NCI-H1048 (cell line): ENCODE data around the gene PTPRN2.
"Not testable (repeated sequence)": the region's sequence is repeated elsewhere in the genome, so short reads cannot be mapped to it uniquely, and the experiment has no call there.

Experiments
- DNase-seq: peaks from one replicate; lab custom pipeline; 2025; lab: John Stamatoyannopoulos, UW

Gene PTPRN2

DNA sequence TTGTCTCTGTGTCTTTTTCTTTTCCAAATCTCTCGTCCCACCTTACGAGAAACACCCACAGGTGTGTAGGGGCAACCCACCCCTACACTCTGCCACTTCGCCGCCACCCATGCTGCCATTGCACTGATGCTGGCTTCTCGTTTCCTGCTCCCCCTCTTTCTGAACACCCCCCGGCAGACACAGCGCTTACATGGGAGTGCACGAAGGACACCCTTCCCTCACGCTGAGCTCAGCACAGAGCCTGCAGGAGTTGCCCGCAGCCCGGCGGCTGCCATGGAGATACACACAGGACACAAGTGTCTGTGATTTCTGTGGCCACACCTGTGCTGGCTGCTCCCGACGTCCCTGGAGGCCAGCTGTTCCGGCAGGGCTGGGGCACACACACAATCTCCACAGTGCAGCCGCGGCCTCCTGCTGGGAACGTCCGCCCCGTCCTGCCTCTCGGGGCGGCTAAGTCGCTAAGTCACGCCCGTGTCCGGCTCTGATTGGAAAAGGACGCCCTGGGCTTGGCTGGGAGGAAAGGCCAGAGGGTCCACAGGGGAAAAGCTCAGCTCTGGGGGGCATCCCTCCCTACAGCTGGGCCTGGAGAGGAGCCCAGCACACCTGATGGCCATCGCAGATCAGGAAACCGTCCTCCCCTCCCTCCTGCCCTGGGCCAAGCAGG, 349.8 kb downstream of the PTPRN2 start:
- no peak for DNase-seq

- DNase-seq = no peak
Measured at GRCh38 chr7:158236400-158236799, 351.2 kb downstream of the PTPRN2 start.

DNA sequence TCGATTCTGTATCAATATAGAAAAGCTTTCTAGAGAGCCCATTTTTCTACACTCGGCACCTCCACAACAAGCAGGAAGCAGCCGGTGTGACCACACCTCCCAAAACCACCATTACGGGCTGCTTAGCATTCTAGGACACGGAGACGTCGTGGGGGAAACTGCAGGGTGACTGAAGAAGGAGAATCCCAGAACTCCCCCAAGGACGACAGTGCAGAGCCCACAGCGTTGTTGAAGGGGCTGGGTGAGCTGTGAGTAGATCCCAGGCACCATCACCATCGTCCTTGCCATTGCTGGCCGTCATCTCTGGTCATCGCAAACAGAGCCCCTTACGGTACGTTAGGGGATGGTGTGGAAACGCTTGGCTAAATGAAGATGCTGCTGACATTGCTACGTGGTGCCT, 351.8 kb downstream of the PTPRN2 start:
- DNase-seq = no peak

- no peak for DNase-seq
Measured at GRCh38 chr7:158229945-158230344, 357.7 kb downstream of the PTPRN2 start.

GRCh38 chr7:158228986-158229385, 358.6 kb downstream of the PTPRN2 start:
- no peak for DNase-seq

DNA sequence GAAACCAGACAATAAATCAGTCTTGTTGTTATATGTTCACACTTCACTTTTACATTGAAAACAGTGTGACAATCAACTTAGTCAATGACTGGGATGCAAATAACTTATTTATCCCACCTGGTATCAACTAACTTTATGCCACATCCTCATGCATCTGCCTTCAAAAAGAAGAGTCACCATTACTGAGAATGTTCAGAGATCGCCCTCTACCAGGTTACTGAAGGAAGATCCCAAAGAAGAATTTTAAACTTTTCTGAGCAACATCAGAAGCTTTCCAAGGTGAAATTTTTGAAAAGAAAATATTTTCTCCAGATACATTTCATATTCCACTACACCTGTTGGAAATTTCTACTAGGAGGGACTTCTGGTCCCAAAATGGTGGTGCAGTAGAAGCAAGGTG, 359.5 kb downstream of the PTPRN2 start:
- no peak for DNase-seq

GRCh38 chr7:158227258-158227984, 360.2 kb downstream of the PTPRN2 start:
- DNase-seq = no peak

GRCh38 chr7:158216198-158216597, 371.4 kb downstream of the PTPRN2 start:
- DNase-seq = no peak

GRCh38 chr7:158209435-158209834, 378.2 kb downstream of the PTPRN2 start:
- no peak for DNase-seq

DNA sequence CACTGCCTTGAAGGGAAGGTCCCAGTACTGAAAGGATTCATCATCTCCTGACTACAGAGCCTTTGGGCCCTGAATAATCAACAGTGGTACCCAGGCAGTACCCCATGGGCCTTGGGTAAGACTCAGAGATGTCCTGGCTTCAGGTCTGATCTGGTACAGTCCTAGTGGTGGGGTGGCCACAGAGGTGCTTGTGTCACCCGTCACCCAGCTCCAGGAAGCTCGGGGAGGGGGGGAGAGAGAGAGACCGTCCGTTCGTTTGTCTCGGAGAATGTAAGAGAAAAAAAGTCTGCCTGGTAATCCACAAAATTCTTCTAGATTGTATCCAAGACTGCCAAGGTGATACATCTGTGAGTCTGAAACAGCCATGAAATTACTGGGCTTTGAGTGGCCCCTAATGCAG, 381.3 kb downstream of the PTPRN2 start:
- no peak for DNase-seq

- no peak for DNase-seq
Measured at GRCh38 chr7:158204453-158204852, 383.2 kb downstream of the PTPRN2 start.

DNA sequence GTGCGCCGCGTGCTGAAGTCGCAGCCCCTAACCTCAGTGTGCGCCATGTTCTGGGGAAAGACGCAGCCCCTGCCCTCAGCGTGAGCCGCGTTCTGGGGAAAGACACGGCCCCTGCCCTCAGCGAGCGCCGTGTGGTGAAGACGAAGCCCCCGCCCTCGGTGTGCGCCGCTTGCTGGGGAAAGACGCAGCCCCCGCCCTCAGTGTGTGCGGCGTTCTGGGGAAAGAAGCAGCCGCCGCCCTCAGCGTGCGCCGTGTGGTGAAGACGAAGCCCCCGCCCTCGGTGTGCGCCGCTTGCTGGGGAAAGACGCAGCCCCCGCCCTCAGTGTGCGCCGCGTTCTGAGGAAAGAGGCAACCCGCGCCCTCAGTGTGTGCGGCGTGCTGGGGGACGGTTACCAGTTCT, 383.7 kb downstream of the PTPRN2 start:
- not testable (repeated sequence) for DNase-seq

DNA sequence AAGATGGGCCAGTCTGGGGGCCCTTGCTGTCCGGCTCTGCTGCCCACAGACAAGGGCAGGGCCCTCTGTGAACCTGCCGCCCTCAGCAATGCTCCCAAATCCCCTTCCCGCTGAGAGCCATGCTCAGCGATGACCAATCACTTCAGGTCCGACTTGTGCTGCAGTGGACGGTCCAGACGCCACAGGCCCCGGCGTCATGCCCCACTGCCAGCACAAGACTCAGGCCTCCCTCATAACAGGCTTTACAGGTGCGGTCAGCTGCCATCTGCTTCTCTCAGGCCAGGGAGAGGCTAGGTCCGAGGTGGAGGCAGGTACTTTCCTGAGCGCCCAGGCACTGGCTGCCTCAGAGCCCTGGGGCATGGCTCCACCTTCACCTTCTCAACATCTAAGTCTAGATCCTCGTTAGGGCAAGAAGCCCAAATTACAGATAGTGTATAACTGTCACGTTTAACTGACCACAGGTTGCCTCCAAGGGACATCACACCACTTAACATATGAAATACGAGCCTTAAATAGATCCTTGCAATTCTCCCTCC, 393.2 kb downstream of the PTPRN2 start:
- no peak for DNase-seq

DNA sequence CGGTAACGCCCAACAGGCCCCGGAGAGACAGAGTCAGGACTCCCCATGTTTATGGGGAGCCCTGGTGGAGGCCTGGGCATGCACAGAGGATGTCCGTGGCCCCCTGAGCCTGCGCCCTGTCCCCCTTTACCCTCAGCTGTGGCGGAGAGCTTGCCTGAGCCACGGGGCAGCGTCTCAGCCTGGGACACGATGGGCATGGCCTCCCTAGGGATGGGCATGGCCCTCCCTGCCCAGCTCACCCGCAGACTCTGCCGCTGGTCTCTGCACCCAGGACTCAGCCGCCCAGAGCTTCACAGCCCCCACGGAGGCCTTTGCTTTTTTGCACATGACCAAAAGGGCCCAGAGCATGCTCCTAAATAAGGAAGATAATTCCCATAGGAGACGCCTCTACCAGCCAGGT, 394.2 kb downstream of the PTPRN2 start:
- DNase-seq = no peak

- no peak for DNase-seq
Measured at GRCh38 chr7:158192956-158193355, 394.7 kb downstream of the PTPRN2 start.

DNA sequence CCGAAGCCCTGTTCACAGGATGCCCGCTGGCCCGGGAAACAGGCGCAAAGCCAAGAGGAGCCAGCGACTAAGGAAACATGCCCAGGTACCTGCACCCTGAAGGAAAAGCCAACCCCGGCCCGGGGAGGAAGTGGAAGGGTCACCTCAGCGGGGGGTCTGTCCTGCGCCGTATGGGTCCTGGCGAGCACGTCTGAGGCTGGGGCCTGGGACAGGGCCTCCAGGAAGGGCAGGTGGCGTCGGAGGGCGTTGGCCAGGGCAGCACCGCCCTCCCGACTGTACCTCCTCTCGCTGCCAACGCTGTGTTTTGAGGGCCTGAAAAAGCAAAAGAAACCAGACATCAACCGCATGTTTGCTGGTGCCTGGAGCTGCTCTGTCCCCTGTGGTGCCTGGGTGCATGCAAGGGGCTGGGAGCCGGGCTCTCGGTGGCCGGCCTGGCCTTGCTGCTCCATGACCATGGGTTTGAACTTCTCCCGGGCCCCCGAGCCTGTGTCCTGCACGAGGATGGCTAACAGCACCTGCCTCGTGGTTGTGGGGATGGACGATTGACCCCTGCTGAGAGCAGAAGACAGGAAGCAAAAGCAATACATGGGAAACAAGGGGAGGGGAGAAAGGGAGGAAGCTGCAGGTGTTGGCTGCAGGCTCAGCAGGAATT, 395.3 kb downstream of the PTPRN2 start:
- no peak for DNase-seq

DNA sequence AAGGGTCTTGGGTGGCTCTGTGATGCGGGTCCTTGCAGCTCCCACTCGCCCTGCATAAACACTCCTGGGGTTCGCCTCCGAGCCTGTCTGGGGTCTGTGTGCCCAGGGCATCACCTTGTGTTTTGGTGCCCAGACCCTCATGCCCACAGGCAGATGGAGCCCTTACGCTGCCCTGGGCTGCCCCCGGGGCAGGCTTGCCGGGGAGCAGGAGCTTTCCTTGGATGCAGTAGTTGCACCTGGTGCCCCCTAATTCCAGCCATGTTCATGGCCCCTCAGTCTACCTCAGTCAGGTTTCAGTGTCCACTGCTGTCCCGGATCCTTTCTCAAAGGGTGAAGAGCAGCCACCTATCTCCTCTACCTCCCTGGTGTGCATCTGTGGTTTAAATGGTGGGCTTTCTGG, 396.0 kb downstream of the PTPRN2 start:
- DNase-seq = no peak

- no peak for DNase-seq
Measured at GRCh38 chr7:158190756-158191155, 396.9 kb downstream of the PTPRN2 start.

DNA sequence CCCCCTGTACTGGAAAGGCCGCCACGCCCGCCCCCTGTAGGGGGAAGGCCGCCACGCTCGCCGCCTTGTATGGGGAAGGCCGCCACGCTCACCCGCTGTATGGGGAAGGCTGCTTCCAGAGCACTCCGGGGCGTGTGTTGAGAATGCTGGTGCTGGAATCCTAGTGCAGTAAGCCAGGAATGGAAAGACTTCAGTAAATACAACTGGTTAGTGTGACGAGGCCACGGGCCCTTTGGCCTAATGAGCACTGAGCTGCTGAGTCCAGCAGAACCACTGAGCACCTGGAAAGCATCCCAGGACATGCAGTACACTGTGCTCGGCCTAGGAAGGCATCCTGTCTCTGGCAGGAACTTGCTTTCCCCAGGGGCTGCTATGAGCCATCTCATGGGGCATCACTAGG, 398.9 kb downstream of the PTPRN2 start:
- DNase-seq = no peak

- DNase-seq = no peak
Measured at GRCh38 chr7:158187694-158187994, 400.0 kb downstream of the PTPRN2 start.

- DNase-seq = no peak
Measured at GRCh38 chr7:158186864-158187693, 400.5 kb downstream of the PTPRN2 start.

DNA sequence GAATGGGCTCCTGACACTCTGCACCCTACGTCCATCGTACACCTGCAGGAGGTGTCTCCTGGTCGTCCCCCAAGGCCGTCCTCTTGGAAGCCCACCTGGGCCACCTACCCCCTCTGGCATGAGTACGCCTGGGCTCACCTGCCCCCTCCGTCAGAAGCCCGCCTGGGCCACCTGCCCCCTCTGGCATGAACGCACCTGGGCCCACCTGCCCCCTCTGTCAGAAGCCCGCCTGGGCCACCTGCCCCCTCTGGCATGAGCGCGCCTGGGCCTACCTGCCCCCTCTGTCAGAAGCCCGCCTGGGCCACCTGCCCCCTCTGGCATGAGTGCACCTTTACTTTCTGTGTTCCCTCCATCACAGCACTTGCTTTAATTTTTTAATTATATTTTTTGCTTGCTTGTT, 401.2 kb downstream of the PTPRN2 start:
- DNase-seq = no peak
